Stomach (tissue), 4 donors: ENCODE measurements around the gene CHCHD6.

Experiments
- CTCF ChIP-seq, 7 experiments: fragments of 450-650 bp in 4 of 7; fragments of 200-600 bp in 3 of 7; sonication (generic) in 3 of 7; IDR thresholded peaks; one replicate each; pipeline ENCODE4 v1.5.1; 2016 to 2019; ENCODE audit warnings: antibody characterized with exemption in 7 of 7, control low read depth in 2 of 7, mild to moderate bottlenecking in 1 of 7
- POLR2A ChIP-seq, 4 donors: fragments of 450-650 bp; IDR thresholded peaks; one replicate each; pipeline ENCODE4 v1.6.1; 2016; ENCODE audit warnings: antibody characterized with exemption in 4 of 4, control low read depth in 2 of 4, mild to moderate bottlenecking in 1 of 4, moderate library complexity in 1 of 4

DNA sequence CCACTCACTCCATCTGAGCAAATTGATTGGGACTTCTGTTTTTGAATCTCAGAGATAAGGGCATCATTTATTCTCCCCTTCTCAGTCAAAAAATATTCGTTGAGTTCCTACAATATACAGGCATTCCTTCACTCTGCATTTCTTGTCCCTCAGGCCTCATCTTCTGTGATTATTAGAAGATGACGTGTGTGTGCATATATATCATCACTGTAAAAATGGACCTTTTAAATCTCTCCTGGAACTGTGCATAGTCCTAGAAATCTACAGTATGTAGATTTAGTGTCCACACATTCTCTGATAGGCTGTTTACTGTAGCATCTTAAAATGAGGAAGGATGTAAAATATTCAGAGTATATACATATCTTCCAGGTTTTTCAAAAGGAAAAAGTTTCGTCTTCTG is 235.7 kb downstream of the CHCHD6 start:
- TF ChIP-seq POLR2A (IDR thresholded peaks at IDR 0.05), result no peak
- no peak for TF ChIP-seq CTCF (IDR thresholded peaks at IDR 0.05)
